ENCODE results near the gene TBC1D24.

DNA sequence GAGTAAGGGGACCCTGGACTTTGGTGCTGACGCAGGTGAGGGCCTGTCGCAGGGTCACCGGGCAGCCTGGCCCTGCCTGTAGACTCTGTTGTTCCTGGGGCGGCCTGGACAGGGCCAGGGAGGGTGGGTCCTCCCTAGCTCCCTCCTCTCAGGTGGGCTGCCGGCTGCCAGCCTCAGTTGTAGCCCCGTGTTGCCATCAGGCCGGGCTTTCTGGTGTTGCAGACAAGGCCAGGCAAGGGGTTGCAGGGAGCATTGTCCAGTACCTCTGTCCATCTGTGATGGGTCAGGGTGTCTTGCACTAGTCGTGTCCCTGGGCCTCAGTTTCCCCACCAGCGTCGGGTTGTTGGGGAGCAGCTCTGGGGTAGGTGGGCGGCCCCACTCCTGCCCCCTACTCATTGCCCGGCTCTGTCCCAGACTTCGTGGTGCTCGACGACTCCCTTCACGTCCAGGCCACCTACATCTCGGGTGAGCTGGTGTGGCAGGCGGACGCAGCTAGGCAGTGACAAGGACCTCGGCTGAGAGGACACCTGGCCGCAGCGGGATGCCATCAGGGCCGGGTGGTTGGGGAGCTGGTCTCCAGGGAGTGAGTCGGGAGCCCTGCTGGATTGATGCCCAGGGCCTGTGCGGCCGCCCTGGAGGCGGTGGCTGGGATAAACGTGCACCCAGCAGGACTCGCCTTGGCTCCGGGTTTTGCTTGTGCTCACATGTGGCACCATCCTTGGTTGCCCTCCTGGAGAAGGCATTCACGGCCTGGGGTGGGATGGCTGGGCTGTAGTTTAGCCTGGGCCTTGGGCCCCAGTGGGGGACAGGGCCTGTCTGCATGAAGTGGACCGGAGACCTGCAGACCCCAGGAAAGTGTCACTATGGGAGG, 54.4 kb downstream of the TBC1D24 start:
- TF ChIP-seq EZH2 (IDR thresholded peaks at IDR 0.05; ENCODE audit: borderline replicate concordance, insufficient read depth, low read depth, low read length, poor library complexity, severe bottlenecking) = no peak
- TF ChIP-seq CTCF (IDR thresholded peaks at IDR 0.05) = no peak

Measured in B cell (primary cell).